PFSK-1 (cell line): ENCODE measurements around the gene SIPA1L3.

Experiments
- FOXP2 ChIP-seq: optimal IDR thresholded peaks from 2 replicates; pipeline ENCODE3; 2011; ENCODE audit warnings: borderline replicate concordance, control low read depth, inconsistent platforms; ENCODE audit not compliant: insufficient read depth; ENCODE audit errors: extremely low read length, extremely low read depth
- POLR2AphosphoS5 ChIP-seq: IDR thresholded peaks from 2 replicates; pipeline ENCODE4 v1.6.1; 2012; ENCODE audit warnings: low read depth, mild to moderate bottlenecking, control low read depth, low read length, moderate library complexity
- REST ChIP-seq, 2 experiments: IDR thresholded peaks; 2 replicates each; pipeline versions ENCODE4 v1.6.1 to v1.8.0; 2011 to 2012; ENCODE audit warnings: low read depth in 2 of 2, low read length in 2 of 2, control low read depth in 1 of 2, inconsistent platforms in 1 of 2, mild to moderate bottlenecking in 1 of 2, moderate library complexity in 1 of 2; ENCODE audit not compliant: insufficient read depth in 1 of 2
- SIN3A ChIP-seq: IDR thresholded peaks from 2 replicates; pipeline ENCODE4 v1.6.1; 2012; ENCODE audit warnings: mild to moderate bottlenecking, low read length, moderate library complexity, borderline replicate concordance; ENCODE audit not compliant: insufficient read depth
- TAF1 ChIP-seq: IDR thresholded peaks from 2 replicates; pipeline ENCODE4 v1.6.1; 2012; ENCODE audit warnings: low read length, control low read depth, borderline replicate concordance; ENCODE audit not compliant: insufficient read depth

The SIPA1L3 gene

GRCh38 chr19:38183251-38183897, 276.4 kb downstream of the SIPA1L3 start:
- TF ChIP-seq POLR2AphosphoS5 (no peak), REST (IDR thresholded peaks at IDR 0.05; ENCODE audit: insufficient read depth in 1 of 2, low read depth in 2 of 2, low read length in 2 of 2) (no peak), FOXP2 (no peak), TAF1 (no peak), SIN3A (no peak)

DNA sequence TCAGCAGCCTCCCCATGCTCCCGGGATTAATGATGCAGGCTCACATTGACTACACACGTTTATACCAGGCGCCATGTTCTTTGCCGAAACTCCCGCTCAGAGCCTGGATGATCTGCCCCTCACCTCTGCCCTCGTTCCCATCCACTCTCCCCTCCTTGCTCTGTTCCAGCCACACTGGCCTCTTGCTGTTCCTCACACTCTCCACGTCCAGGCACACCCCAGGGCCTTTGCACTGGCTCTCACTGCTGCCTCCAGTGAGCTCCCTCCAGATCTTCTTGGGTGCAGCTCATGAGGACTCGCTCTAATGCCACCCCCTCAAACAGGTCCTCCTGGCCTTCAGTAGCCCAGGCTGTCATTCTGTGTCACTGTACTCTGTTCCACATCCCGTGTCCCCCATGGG, 277.8 kb downstream of the SIPA1L3 start:
- TF ChIP-seq REST (IDR thresholded peaks at IDR 0.05; ENCODE audit: insufficient read depth in 1 of 2, low read depth in 2 of 2, low read length in 2 of 2) (no peak), TAF1 (no peak), SIN3A (no peak), POLR2AphosphoS5 (no peak), FOXP2 (no peak)

DNA sequence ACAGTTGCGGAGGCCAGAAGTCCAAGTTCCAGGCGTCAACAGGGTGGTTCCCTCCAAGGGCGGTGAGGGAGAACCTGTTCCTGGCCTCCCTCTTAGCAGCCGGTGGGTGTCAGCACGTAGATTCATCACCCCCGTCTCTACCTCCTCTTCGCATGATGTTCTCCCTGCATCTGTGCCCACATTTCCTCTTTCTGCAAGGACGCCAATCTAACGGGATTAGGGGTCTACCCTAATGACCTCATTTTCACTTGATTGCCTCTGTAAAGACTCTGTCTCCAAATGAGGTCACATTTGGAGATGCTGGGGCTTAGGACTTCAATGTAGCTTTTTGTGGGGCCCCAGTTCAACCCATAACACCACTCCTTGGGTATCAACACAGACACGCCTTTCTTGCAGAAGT, 278.6 kb downstream of the SIPA1L3 start:
- no peak for TF ChIP-seq POLR2AphosphoS5
- no peak for TF ChIP-seq SIN3A
- no peak for TF ChIP-seq REST (IDR thresholded peaks at IDR 0.05; ENCODE audit: insufficient read depth in 1 of 2, low read depth in 2 of 2, low read length in 2 of 2)
- no peak for TF ChIP-seq FOXP2

- TF ChIP-seq REST (IDR thresholded peaks at IDR 0.05; ENCODE audit: insufficient read depth in 1 of 2, low read depth in 2 of 2, low read length in 2 of 2) (no peak), FOXP2 (no peak), TAF1 (no peak), SIN3A (no peak), POLR2AphosphoS5 (no peak)
These were observed 283.1 kb downstream of the SIPA1L3 start for GRCh38 chr19:38190061-38190460.

- TF ChIP-seq REST (IDR thresholded peaks at IDR 0.05; ENCODE audit: insufficient read depth in 1 of 2, low read depth in 2 of 2, low read length in 2 of 2) (no peak), SIN3A (no peak), POLR2AphosphoS5 (no peak), TAF1 (no peak), FOXP2 (no peak)
These were observed 283.8 kb downstream of the SIPA1L3 start for GRCh38 chr19:38190793-38191192.
